ENCODE measurements around the gene GFAP.

Gene GFAP

DNA sequence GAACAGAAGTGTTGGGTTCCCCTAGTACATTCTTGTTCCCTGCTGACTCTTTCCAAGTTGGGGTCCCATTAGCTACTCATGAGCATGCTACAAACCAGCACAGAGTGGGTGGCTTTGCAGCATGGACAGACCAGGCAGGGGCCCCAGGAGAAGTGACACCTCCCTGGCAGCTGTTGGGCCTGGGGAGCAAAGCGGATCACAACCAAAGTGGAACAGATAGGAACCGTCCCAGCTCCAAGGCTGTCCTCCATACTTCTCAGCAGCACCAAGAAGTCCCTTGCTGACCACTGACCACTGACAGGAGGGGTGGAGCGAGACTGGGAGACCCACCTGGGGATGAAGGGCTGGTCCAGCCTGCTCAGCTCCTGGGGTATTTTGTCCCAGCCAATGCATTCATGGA is 12.4 kb upstream of the GFAP start:
- no peaks in the 10 kb centered on the region for H3K9me3 ChIP-seq (ENCODE audit: control insufficient read depth, insufficient read depth, low read depth, low read length)
- H3K36me3 ChIP-seq (ENCODE audit: control insufficient read depth in 2 of 2, insufficient read depth in 1 of 2, low read length in 2 of 2): peaks cover 50 to 74% of the 10 kb centered on the region in 2 experiments
- H3K4me3 ChIP-seq (ENCODE audit: low read depth, low read length): no peak overlapping the region
- POLR2A ChIA-PET: interaction anchor here (1.3 kb wide), 1 partner anchor 124 kb away, joined by 4 read pairs; the partner anchor contains the start of gene DCAKD
- H3K27ac ChIP-seq (ENCODE audit: extremely low read depth, low read depth, low read length): no peak overlapping the region
- TF ChIP-seq, protein P1, sequence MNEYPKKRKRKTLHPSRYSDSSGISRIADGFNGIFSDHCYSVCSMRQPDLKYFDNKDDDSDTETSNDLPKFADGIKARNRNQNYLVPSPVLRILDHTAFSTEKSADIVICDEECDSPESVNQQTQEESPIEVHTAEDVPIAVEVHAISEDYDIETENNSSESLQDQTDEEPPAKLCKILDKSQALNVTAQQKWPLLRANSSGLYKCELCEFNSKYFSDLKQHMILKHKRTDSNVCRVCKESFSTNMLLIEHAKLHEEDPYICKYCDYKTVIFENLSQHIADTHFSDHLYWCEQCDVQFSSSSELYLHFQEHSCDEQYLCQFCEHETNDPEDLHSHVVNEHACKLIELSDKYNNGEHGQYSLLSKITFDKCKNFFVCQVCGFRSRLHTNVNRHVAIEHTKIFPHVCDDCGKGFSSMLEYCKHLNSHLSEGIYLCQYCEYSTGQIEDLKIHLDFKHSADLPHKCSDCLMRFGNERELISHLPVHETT (tag by site-specific recombination; IDR thresholded peaks at IDR 0.05): no peak
- no peak for TF ChIP-seq HOXD13 (CRISPR knock-in tag; IDR thresholded peaks at IDR 0.05; ENCODE audit: borderline replicate concordance)
- no peak for TF ChIP-seq PRDM4 (tag by site-specific recombination; IDR thresholded peaks at IDR 0.05)
- TF ChIP-seq TSHZ1 (tag by site-specific recombination; IDR thresholded peaks at IDR 0.05; ENCODE audit: borderline replicate concordance): no peak
- no peak for TF ChIP-seq ZNF830 (tag by site-specific recombination; IDR thresholded peaks at IDR 0.05; ENCODE audit: low read depth)
- no peak for TF ChIP-seq ZNF664 (tag by site-specific recombination; IDR thresholded peaks at IDR 0.05)
- TF ChIP-seq ZNF785 (tag by site-specific recombination; IDR thresholded peaks at IDR 0.05): no peak
- TF ChIP-seq HOXC10 (CRISPR knock-in tag; IDR thresholded peaks at IDR 0.05): no peak
- TF ChIP-seq PRDM2 (tag by site-specific recombination; IDR thresholded peaks at IDR 0.05; ENCODE audit: borderline replicate concordance): no peak
- CTCF ChIA-PET: interaction anchor here (0.9 to 3.2 kb wide), 3 partner anchors 8 to 94 kb away, joined by 4 to 20 read pairs (median 8); no protein-coding TSS in a partner anchor
- H3K4me1 ChIP-seq (ENCODE audit: control insufficient read depth, insufficient read depth, low read length): no peaks in the 10 kb centered on the region; the same call in 1 of the 2 replicates

All from HEK293 (cell line).